Prostate gland (tissue), 2 donors: ENCODE measurements around the gene MYO16. TPM values are rescaled to one million over a fixed set of nuclear protein-coding genes. Genes with fewer than 3 reads are reported as not detected.

ENCODE experiments used
- DNase-seq: peaks from one replicate; pipeline ENCODE4 v3.0.0-alpha.2; 2019; ENCODE audit warnings: low spot score
- H3K27ac ChIP-seq, 2 donors: fragments of 200-600 bp; sonication (generic); 2 replicates each; pipeline ENCODE4 v1.5.1; 2017 to 2019
- H3K27me3 ChIP-seq: fragments of 200-600 bp; sonication (generic); replicated peaks from 2 replicates; pipeline ENCODE4 v1.5.1; 2019; ENCODE audit not compliant: insufficient read depth
- H3K36me3 ChIP-seq, 2 donors: fragments of 200-600 bp; sonication (generic); 1 replicate in 1 of 2; 2 replicates in 1 of 2; pipeline versions ENCODE4 v1.5.1 to v1.8.1; 2017 to 2019
- H3K4me1 ChIP-seq: fragments of 200-600 bp; sonication (generic); replicated peaks from 2 replicates; pipeline ENCODE4 v1.5.1; 2019
- H3K4me3 ChIP-seq, 2 donors: fragments of 200-600 bp; sonication (generic); 2 replicates each; pipeline ENCODE4 v1.5.1; 2017 to 2019
- H3K9me3 ChIP-seq: fragments of 200-600 bp; sonication (generic); 2 replicates; pipeline ENCODE4 v1.5.1; 2017
- CTCF ChIP-seq, 4 experiments: fragments of 200-600 bp in 2 of 4; fragments of 450-650 bp in 2 of 4; sonication (generic) in 2 of 4; IDR thresholded peaks; 1 replicate in 3 of 4; 2 replicates in 1 of 4; pipeline ENCODE4 v1.5.1; 2016 to 2019; ENCODE audit warnings: antibody characterized with exemption in 4 of 4, mild to moderate bottlenecking in 2 of 4, moderate library complexity in 2 of 4
- POLR2A ChIP-seq: fragments of 450-650 bp; IDR thresholded peaks from one replicate; pipeline ENCODE4 v1.6.1; 2016; ENCODE audit warnings: antibody characterized with exemption, mild to moderate bottlenecking
- POLR2AphosphoS5 ChIP-seq: sonication (generic); formaldehyde crosslinking; IDR thresholded peaks from one replicate; pipeline ENCODE4 v1.6.1; 2017; ENCODE audit warnings: antibody characterized with exemption
- WGBS: methylation state at CpG from one replicate; pipeline ENCODE4 v1.1.5; 2018; 5-methylcytosine and 5-hydroxymethylcytosine counted together
- intact Hi-C: fragments of 100-400 bp; cut with DNase I; formaldehyde crosslinking; loops from one replicate; pipeline ENCODE4 v1.14.2; 2022
- total RNA-seq, 2 donors: library from RNA; depleted of rRNA; stranded (reverse); fragments of >200 nt; gene quantifications; one replicate each; pipeline ENCODE4 v1.1.0, GENCODE V29; 2016

MYO16 gene
- total RNA-seq, 2 donors from 2014 or later = 0.14 to 0.85 TPM

- no peaks in the 10 kb centered on the region for H3K36me3 ChIP-seq
- DNase-seq = no peak
- intact Hi-C loops = no loop called here
- H3K4me3 ChIP-seq = no peak overlapping the region
- no peaks in the 10 kb centered on the region for H3K9me3 ChIP-seq
- no peaks in the 10 kb centered on the region for H3K4me1 ChIP-seq
- no peak for TF ChIP-seq POLR2A
- no peak for TF ChIP-seq POLR2AphosphoS5
- TF ChIP-seq CTCF (IDR thresholded peaks at IDR 0.05) = no peak
- H3K27me3 ChIP-seq = no peaks in the 10 kb centered on the region
- no peak overlapping the region for H3K27ac ChIP-seq
- WGBS = 41% methylated on average over 4 of the region's 4 CpGs
Observed at GRCh38 chr13:108827646-108828045, 198.2 kb downstream of the MYO16 start.

- 87% methylated on average over 9 of the region's 9 CpGs for WGBS
- intact Hi-C loops = no loop called here
- Histone ChIP-seq H3K4me3 (no peak overlapping the region), H3K27me3 (no peaks in the 10 kb centered on the region), H3K27ac (no peak overlapping the region), H3K36me3 (no peaks in the 10 kb centered on the region), H3K4me1 (no peaks in the 10 kb centered on the region), H3K9me3 (no peaks in the 10 kb centered on the region)
- TF ChIP-seq POLR2AphosphoS5 (no peak), CTCF (IDR thresholded peaks at IDR 0.05) (no peak), POLR2A (no peak)
- no peak for DNase-seq
Observed at GRCh38 chr13:108828086-108828815, 198.8 kb downstream of the MYO16 start.

GRCh38 chr13:108830916-108831315 lies 201.5 kb downstream of the MYO16 start:
- Histone ChIP-seq H3K9me3 (no peaks in the 10 kb centered on the region), H3K4me3 (no peak overlapping the region), H3K36me3 (no peaks in the 10 kb centered on the region), H3K27me3 (no peaks in the 10 kb centered on the region), H3K4me1 (no peaks in the 10 kb centered on the region), H3K27ac (no peak overlapping the region)
- intact Hi-C loops = no loop called here
- DNase-seq = no peak
- TF ChIP-seq POLR2AphosphoS5 (no peak), CTCF (IDR thresholded peaks at IDR 0.05) (no peak), POLR2A (no peak)
- WGBS = 22% methylated on average over 3 of the region's 3 CpGs

GRCh38 chr13:108833531-108833930 lies 204.1 kb downstream of the MYO16 start:
- intact Hi-C loops = no loop called here
- Histone ChIP-seq H3K9me3 (no peaks in the 10 kb centered on the region), H3K27me3 (no peaks in the 10 kb centered on the region), H3K27ac (no peak overlapping the region), H3K36me3 (no peaks in the 10 kb centered on the region), H3K4me1 (no peaks in the 10 kb centered on the region), H3K4me3 (no peak overlapping the region)
- TF ChIP-seq CTCF (IDR thresholded peaks at IDR 0.05) (no peak), POLR2AphosphoS5 (no peak), POLR2A (no peak)
- 80% methylated on average over 1 of the region's 1 CpG for WGBS
- DNase-seq = no peak

- no peak for DNase-seq
- H3K4me3 ChIP-seq = no peak overlapping the region
- H3K4me1 ChIP-seq = no peaks in the 10 kb centered on the region
- TF ChIP-seq POLR2A (no peak), POLR2AphosphoS5 (no peak), CTCF (IDR thresholded peaks at IDR 0.05) (no peak)
- H3K27ac ChIP-seq = no peak overlapping the region
- intact Hi-C loops = no loop called here
- no peaks in the 10 kb centered on the region for H3K27me3 ChIP-seq
- H3K36me3 ChIP-seq = no peaks in the 10 kb centered on the region
- H3K9me3 ChIP-seq = no peaks in the 10 kb centered on the region
- WGBS = 40% methylated on average over 1 of the region's 1 CpG
Observed at GRCh38 chr13:108834193-108834592, 204.8 kb downstream of the MYO16 start.
